ENCODE measurements around the gene ATXN3.

DNA sequence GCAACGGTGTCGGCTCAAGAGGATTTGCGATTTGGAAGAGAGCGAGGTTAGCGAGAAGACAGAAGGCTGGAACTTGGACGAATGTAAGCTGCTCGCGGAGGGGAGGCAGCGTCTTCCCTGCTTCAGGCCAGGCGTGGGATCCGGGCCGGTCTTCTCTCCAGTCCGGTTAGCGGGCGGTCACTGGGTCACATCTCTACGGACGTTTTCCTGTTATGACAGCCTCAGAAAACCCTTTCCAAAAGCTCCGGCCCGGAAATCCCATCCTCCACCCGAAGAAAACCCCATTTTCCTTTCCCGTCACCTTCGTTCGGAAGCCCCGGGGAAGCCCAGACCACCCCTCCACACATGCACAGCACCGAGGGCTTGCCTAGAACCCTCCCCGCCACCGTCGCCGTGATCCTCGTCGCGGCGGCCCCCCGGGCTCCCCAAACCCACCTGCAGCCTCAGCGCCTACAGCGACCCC, 14.9 kb upstream of the ATXN3 start:
- TF ChIP-seq, protein P1, sequence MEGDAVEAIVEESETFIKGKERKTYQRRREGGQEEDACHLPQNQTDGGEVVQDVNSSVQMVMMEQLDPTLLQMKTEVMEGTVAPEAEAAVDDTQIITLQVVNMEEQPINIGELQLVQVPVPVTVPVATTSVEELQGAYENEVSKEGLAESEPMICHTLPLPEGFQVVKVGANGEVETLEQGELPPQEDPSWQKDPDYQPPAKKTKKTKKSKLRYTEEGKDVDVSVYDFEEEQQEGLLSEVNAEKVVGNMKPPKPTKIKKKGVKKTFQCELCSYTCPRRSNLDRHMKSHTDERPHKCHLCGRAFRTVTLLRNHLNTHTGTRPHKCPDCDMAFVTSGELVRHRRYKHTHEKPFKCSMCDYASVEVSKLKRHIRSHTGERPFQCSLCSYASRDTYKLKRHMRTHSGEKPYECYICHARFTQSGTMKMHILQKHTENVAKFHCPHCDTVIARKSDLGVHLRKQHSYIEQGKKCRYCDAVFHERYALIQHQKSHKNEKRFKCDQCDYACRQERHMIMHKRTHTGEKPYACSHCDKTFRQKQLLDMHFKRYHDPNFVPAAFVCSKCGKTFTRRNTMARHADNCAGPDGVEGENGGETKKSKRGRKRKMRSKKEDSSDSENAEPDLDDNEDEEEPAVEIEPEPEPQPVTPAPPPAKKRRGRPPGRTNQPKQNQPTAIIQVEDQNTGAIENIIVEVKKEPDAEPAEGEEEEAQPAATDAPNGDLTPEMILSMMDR (IDR thresholded peaks at IDR 0.05): no peak
- TF ChIP-seq, protein P2, sequence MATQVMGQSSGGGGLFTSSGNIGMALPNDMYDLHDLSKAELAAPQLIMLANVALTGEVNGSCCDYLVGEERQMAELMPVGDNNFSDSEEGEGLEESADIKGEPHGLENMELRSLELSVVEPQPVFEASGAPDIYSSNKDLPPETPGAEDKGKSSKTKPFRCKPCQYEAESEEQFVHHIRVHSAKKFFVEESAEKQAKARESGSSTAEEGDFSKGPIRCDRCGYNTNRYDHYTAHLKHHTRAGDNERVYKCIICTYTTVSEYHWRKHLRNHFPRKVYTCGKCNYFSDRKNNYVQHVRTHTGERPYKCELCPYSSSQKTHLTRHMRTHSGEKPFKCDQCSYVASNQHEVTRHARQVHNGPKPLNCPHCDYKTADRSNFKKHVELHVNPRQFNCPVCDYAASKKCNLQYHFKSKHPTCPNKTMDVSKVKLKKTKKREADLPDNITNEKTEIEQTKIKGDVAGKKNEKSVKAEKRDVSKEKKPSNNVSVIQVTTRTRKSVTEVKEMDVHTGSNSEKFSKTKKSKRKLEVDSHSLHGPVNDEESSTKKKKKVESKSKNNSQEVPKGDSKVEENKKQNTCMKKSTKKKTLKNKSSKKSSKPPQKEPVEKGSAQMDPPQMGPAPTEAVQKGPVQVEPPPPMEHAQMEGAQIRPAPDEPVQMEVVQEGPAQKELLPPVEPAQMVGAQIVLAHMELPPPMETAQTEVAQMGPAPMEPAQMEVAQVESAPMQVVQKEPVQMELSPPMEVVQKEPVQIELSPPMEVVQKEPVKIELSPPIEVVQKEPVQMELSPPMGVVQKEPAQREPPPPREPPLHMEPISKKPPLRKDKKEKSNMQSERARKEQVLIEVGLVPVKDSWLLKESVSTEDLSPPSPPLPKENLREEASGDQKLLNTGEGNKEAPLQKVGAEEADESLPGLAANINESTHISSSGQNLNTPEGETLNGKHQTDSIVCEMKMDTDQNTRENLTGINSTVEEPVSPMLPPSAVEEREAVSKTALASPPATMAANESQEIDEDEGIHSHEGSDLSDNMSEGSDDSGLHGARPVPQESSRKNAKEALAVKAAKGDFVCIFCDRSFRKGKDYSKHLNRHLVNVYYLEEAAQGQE (IDR thresholded peaks at IDR 0.05; ENCODE audit: insufficient read depth in 1 of 2, low read depth in 2 of 2, low read length in 1 of 2): no peak
- no peak; the same call in 1 of the 2 replicates for TF ChIP-seq SIN3A (IDR thresholded peaks at IDR 0.05; ENCODE audit: borderline replicate concordance, insufficient read depth, low read depth, low read length)
- TF ChIP-seq POLR2AphosphoS5 (IDR thresholded peaks at IDR 0.05; ENCODE audit: low read depth, low read length): no peak; the same call in 1 of the 2 replicates
- TF ChIP-seq TCF7L2 (IDR thresholded peaks at IDR 0.05; ENCODE audit: low read depth, low read length): no peak

Measured in Panc1 (cell line).